Fibroblast of lung (primary cell): ENCODE results near the gene ABCB11. TPM values are rescaled to one million over a fixed set of nuclear protein-coding genes. Genes with fewer than 3 reads are reported as not detected.

Source experiments
- DNase-seq, 2 donors: peaks; one replicate each; pipeline versions ENCODE4 v3.0.0 to v3.0.0-alpha.2; 2010; ENCODE audit warnings: low read depth in 2 of 2
- H2AFZ ChIP-seq: 2 replicates; pipeline ENCODE4 v1.5.1; 2012; ENCODE audit warnings: low read length, control low read depth, inconsistent platforms
- H3K27ac ChIP-seq: 2 replicates; pipeline ENCODE4 v1.5.1; 2011; ENCODE audit warnings: low read length, control low read depth; ENCODE audit not compliant: insufficient read depth
- H3K27me3 ChIP-seq: 2 replicates; pipeline ENCODE4 v1.5.1; 2011; ENCODE audit warnings: mild to moderate bottlenecking, low read length; ENCODE audit not compliant: control insufficient read depth, insufficient read depth
- H3K36me3 ChIP-seq: 2 replicates; pipeline ENCODE4 v1.5.1; 2011; ENCODE audit warnings: low read length; ENCODE audit not compliant: control insufficient read depth, insufficient read depth
- H3K4me1 ChIP-seq: 2 replicates; pipeline ENCODE4 v1.5.1; 2011; ENCODE audit warnings: low read length; ENCODE audit not compliant: control insufficient read depth, insufficient read depth; ENCODE audit errors: extremely low read depth
- H3K4me2 ChIP-seq: 2 replicates; pipeline ENCODE4 v1.5.1; 2011; ENCODE audit warnings: low read length, control low read depth; ENCODE audit not compliant: insufficient read depth; ENCODE audit errors: extremely low read depth
- H3K4me3 ChIP-seq, 4 experiments: fragments of 200-600 bp in 1 of 4; sonication (generic) in 1 of 4; replicated peaks in 1 of 4; 2 replicates each; pipeline ENCODE4 v1.5.1; 2011 to 2016; ENCODE audit warnings: low read length in 4 of 4, low read depth in 3 of 4, mild to moderate bottlenecking in 3 of 4, control low read depth in 2 of 4, inconsistent platforms in 1 of 4, mixed read lengths in 1 of 4; ENCODE audit not compliant: insufficient read depth in 1 of 4; ENCODE audit errors: control extremely low read depth in 1 of 4
- H3K79me2 ChIP-seq: 2 replicates; pipeline ENCODE4 v1.5.1; 2012; ENCODE audit warnings: mild to moderate bottlenecking, low read length, inconsistent platforms; ENCODE audit not compliant: control insufficient read depth, insufficient read depth
- H3K9ac ChIP-seq: 2 replicates; pipeline ENCODE4 v1.5.1; 2011; ENCODE audit warnings: mild to moderate bottlenecking, low read length, control low read depth; ENCODE audit not compliant: insufficient read depth
- H3K9me3 ChIP-seq: 2 replicates; pipeline ENCODE4 v1.5.1; 2012; ENCODE audit warnings: low read depth, low read length; ENCODE audit not compliant: control insufficient read depth, insufficient read depth
- H4K20me1 ChIP-seq: 2 replicates; pipeline ENCODE4 v1.5.1; 2011; ENCODE audit warnings: low read length; ENCODE audit not compliant: control insufficient read depth, insufficient read depth; ENCODE audit errors: extremely low read depth
- CTCF ChIP-seq, 2 donors: IDR thresholded peaks in 1 of 2; conservative IDR thresholded peaks in 1 of 2; 1 replicate in 1 of 2; 2 replicates in 1 of 2; pipeline ENCODE4 v1.5.1; 2011 to 2012; ENCODE audit warnings: low read length in 2 of 2, control low read depth in 1 of 2, inconsistent platforms in 1 of 2, low read depth in 1 of 2, mild to moderate bottlenecking in 1 of 2
- EZH2 ChIP-seq: IDR thresholded peaks from 2 replicates; pipeline ENCODE4 v1.5.1; 2012; ENCODE audit warnings: low read length, control low read depth, mild to moderate bottlenecking; ENCODE audit errors: missing control alignments
- polyA plus RNA-seq, 2 donors: library from polyadenylated mRNA; depleted of rRNA in 1 of 2; stranded (reverse) in 1 of 2; unstranded in 1 of 2; fragments of >200 nt; gene quantifications; 2 replicates each; pipeline ENCODE4 v1.2.1, GENCODE V29; 2011 to 2012; ENCODE audit warnings: missing spikeins in 1 of 2
- total RNA-seq: library from RNA; depleted of rRNA; stranded (reverse); fragments of >200 nt; gene quantifications from 2 replicates; pipeline ENCODE4 v1.2.1, GENCODE V29; 2014

Gene ABCB11
- total and polyA plus RNA-seq, 2 donors (not counting 1 experiment from before 2014, with no cell fraction given), result not detected

GRCh38 chr2:169001116-169001815 is 29.9 kb downstream of the ABCB11 start:
- Histone ChIP-seq H2AFZ (no peak overlapping the region), H3K27me3 (no peaks in the 10 kb centered on the region), H3K36me3 (no peaks in the 10 kb centered on the region), H3K4me3 (no peak overlapping the region), H3K4me2 (no peak overlapping the region), H4K20me1 (no peaks in the 10 kb centered on the region), H3K27ac (no peak overlapping the region), H3K79me2 (no peaks in the 10 kb centered on the region), H3K4me1 (no peaks in the 10 kb centered on the region), H3K9me3 (no peaks in the 10 kb centered on the region), H3K9ac (no peak overlapping the region)
- DNase-seq, result peak; percentile 11 to 64
- TF ChIP-seq EZH2 (no peak), CTCF (conservative IDR thresholded peaks at IDR 0.05 in 1 of 2, IDR thresholded peaks at IDR 0.05 in 1 of 2; ENCODE audit: low read depth in 1 of 2, low read length in 2 of 2) (no peak)

- DNase-seq, result peak; percentile 16 to 35
- Histone ChIP-seq H3K9me3 (no peaks in the 10 kb centered on the region), H3K4me2 (no peak overlapping the region), H2AFZ (no peak overlapping the region), H3K27me3 (no peaks in the 10 kb centered on the region), H3K79me2 (no peaks in the 10 kb centered on the region), H3K27ac (no peak overlapping the region), H4K20me1 (no peaks in the 10 kb centered on the region), H3K9ac (no peak overlapping the region), H3K4me1 (no peaks in the 10 kb centered on the region), H3K4me3 (no peak overlapping the region), H3K36me3 (no peaks in the 10 kb centered on the region)
- no peak for TF ChIP-seq EZH2
- no peak for TF ChIP-seq CTCF (conservative IDR thresholded peaks at IDR 0.05 in 1 of 2, IDR thresholded peaks at IDR 0.05 in 1 of 2; ENCODE audit: low read depth in 1 of 2, low read length in 2 of 2)
These were observed 31.4 kb downstream of the ABCB11 start for GRCh38 chr2:168999668-169000213.

- no peaks in the 10 kb centered on the region for H4K20me1 ChIP-seq
- H3K4me3 ChIP-seq, result no peak overlapping the region
- no peaks in the 10 kb centered on the region for H3K27me3 ChIP-seq
- H3K79me2 ChIP-seq, result no peaks in the 10 kb centered on the region
- H3K9ac ChIP-seq, result no peak overlapping the region
- no peak overlapping the region for H3K27ac ChIP-seq
- no peaks in the 10 kb centered on the region for H3K36me3 ChIP-seq
- H3K9me3 ChIP-seq, result no peaks in the 10 kb centered on the region
- no peak overlapping the region for H3K4me2 ChIP-seq
- no peaks in the 10 kb centered on the region for H3K4me1 ChIP-seq
- DNase-seq, result peak in 1 of 2 donors; percentile 20
- TF ChIP-seq CTCF (conservative IDR thresholded peaks at IDR 0.05 in 1 of 2, IDR thresholded peaks at IDR 0.05 in 1 of 2; ENCODE audit: low read depth in 1 of 2, low read length in 2 of 2) (no peak), EZH2 (no peak)
- no peak overlapping the region for H2AFZ ChIP-seq
These were observed 32.4 kb downstream of the ABCB11 start for GRCh38 chr2:168998609-168999211.
